Fibroblast of lung (primary cell): ENCODE results near the gene PRG3. TPM values are rescaled to one million over a fixed set of nuclear protein-coding genes. Genes with fewer than 3 reads are reported as not detected.

ENCODE experiments used
- DNase-seq, 2 donors: peaks; one replicate each; pipeline versions ENCODE4 v3.0.0 to v3.0.0-alpha.2; 2010; ENCODE audit warnings: low read depth in 2 of 2
- H2AFZ ChIP-seq: 2 replicates; pipeline ENCODE4 v1.5.1; 2012; ENCODE audit warnings: low read length, control low read depth, inconsistent platforms
- H3K27ac ChIP-seq: 2 replicates; pipeline ENCODE4 v1.5.1; 2011; ENCODE audit warnings: low read length, control low read depth; ENCODE audit not compliant: insufficient read depth
- H3K27me3 ChIP-seq: 2 replicates; pipeline ENCODE4 v1.5.1; 2011; ENCODE audit warnings: mild to moderate bottlenecking, low read length; ENCODE audit not compliant: control insufficient read depth, insufficient read depth
- H3K36me3 ChIP-seq: 2 replicates; pipeline ENCODE4 v1.5.1; 2011; ENCODE audit warnings: low read length; ENCODE audit not compliant: control insufficient read depth, insufficient read depth
- H3K4me1 ChIP-seq: 2 replicates; pipeline ENCODE4 v1.5.1; 2011; ENCODE audit warnings: low read length; ENCODE audit not compliant: control insufficient read depth, insufficient read depth; ENCODE audit errors: extremely low read depth
- H3K4me2 ChIP-seq: 2 replicates; pipeline ENCODE4 v1.5.1; 2011; ENCODE audit warnings: low read length, control low read depth; ENCODE audit not compliant: insufficient read depth; ENCODE audit errors: extremely low read depth
- H3K4me3 ChIP-seq, 4 experiments: fragments of 200-600 bp in 1 of 4; sonication (generic) in 1 of 4; replicated peaks in 1 of 4; 2 replicates each; pipeline ENCODE4 v1.5.1; 2011 to 2016; ENCODE audit warnings: low read length in 4 of 4, low read depth in 3 of 4, mild to moderate bottlenecking in 3 of 4, control low read depth in 2 of 4, inconsistent platforms in 1 of 4, mixed read lengths in 1 of 4; ENCODE audit not compliant: insufficient read depth in 1 of 4; ENCODE audit errors: control extremely low read depth in 1 of 4
- H3K79me2 ChIP-seq: 2 replicates; pipeline ENCODE4 v1.5.1; 2012; ENCODE audit warnings: mild to moderate bottlenecking, low read length, inconsistent platforms; ENCODE audit not compliant: control insufficient read depth, insufficient read depth
- H3K9ac ChIP-seq: 2 replicates; pipeline ENCODE4 v1.5.1; 2011; ENCODE audit warnings: mild to moderate bottlenecking, low read length, control low read depth; ENCODE audit not compliant: insufficient read depth
- H3K9me3 ChIP-seq: 2 replicates; pipeline ENCODE4 v1.5.1; 2012; ENCODE audit warnings: low read depth, low read length; ENCODE audit not compliant: control insufficient read depth, insufficient read depth
- H4K20me1 ChIP-seq: 2 replicates; pipeline ENCODE4 v1.5.1; 2011; ENCODE audit warnings: low read length; ENCODE audit not compliant: control insufficient read depth, insufficient read depth; ENCODE audit errors: extremely low read depth
- EZH2 ChIP-seq: IDR thresholded peaks from 2 replicates; pipeline ENCODE4 v1.5.1; 2012; ENCODE audit warnings: low read length, control low read depth, mild to moderate bottlenecking; ENCODE audit errors: missing control alignments
- polyA plus RNA-seq, 2 donors: library from polyadenylated mRNA; depleted of rRNA in 1 of 2; stranded (reverse) in 1 of 2; unstranded in 1 of 2; fragments of >200 nt; gene quantifications; 2 replicates each; pipeline ENCODE4 v1.2.1, GENCODE V29; 2011 to 2012; ENCODE audit warnings: missing spikeins in 1 of 2
- total RNA-seq: library from RNA; depleted of rRNA; stranded (reverse); fragments of >200 nt; gene quantifications from 2 replicates; pipeline ENCODE4 v1.2.1, GENCODE V29; 2014
- TF ChIP-seq, protein P1 (sequence below), 2 donors: IDR thresholded peaks in 1 of 2; conservative IDR thresholded peaks in 1 of 2; 1 replicate in 1 of 2; 2 replicates in 1 of 2; pipeline ENCODE4 v1.5.1; 2011 to 2012; ENCODE audit warnings: low read length in 2 of 2, control low read depth in 1 of 2, inconsistent platforms in 1 of 2, low read depth in 1 of 2, mild to moderate bottlenecking in 1 of 2

The PRG3 gene
- total and polyA plus RNA-seq, 2 donors (not counting 1 experiment from before 2014, with no cell fraction given) = not detected

DNA sequence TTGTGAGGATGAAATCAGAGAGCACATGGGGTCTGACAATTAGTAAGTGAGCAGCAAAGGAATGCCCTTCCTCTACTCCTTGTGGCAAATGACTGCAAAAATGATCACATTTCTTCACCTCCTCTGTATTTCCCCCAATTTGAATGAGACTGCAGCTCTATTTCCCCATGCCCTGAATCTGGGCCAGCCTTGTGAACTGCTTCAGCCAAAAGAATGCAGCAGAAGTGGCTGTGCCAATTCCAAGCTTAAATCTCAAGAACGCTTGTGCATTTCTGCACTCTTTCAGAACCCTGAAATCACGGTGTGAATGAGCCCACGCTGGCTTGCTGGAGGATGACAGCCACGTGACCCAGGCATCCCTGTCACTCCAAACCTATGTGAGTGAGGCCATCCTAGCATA is 36.1 kb upstream of the PRG3 start:
- Histone ChIP-seq H3K9me3 (no peaks in the 10 kb centered on the region), H3K36me3 (peaks cover 8% of the 10 kb centered on the region), H3K4me1 (no peaks in the 10 kb centered on the region), H3K27me3 (no peaks in the 10 kb centered on the region), H3K79me2 (no peaks in the 10 kb centered on the region), H3K9ac (no peak overlapping the region), H3K27ac (no peak overlapping the region), H3K4me2 (no peak overlapping the region), H3K4me3 (no peak overlapping the region), H2AFZ (no peak overlapping the region), H4K20me1 (no peaks in the 10 kb centered on the region)
- TF ChIP-seq, protein P1, sequence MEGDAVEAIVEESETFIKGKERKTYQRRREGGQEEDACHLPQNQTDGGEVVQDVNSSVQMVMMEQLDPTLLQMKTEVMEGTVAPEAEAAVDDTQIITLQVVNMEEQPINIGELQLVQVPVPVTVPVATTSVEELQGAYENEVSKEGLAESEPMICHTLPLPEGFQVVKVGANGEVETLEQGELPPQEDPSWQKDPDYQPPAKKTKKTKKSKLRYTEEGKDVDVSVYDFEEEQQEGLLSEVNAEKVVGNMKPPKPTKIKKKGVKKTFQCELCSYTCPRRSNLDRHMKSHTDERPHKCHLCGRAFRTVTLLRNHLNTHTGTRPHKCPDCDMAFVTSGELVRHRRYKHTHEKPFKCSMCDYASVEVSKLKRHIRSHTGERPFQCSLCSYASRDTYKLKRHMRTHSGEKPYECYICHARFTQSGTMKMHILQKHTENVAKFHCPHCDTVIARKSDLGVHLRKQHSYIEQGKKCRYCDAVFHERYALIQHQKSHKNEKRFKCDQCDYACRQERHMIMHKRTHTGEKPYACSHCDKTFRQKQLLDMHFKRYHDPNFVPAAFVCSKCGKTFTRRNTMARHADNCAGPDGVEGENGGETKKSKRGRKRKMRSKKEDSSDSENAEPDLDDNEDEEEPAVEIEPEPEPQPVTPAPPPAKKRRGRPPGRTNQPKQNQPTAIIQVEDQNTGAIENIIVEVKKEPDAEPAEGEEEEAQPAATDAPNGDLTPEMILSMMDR (conservative IDR thresholded peaks at IDR 0.05 in 1 of 2, IDR thresholded peaks at IDR 0.05 in 1 of 2; ENCODE audit: low read depth in 1 of 2, low read length in 2 of 2) = no peak
- TF ChIP-seq EZH2 = no peak
- DNase-seq = peak; percentile 61 to 62

DNA sequence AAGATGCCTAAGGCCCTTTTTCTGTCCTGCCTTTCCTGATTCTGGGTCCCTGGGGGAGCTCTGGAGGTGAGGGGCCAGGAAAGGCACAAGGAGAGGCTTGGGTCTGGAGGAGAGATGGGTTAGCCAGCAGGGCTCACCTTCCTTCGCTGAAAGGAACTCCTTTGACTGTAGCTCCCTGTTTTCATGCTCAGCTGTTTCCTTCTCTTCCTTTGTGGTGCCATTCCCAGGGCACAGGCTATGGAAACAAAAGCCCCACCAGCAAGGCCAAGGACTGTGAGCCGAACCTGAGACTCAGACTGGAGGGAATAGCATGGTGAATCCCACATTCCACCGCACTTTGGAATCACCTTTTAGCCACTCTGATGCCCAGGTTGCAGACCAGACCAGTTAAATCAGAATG is 35.5 kb upstream of the PRG3 start:
- H3K4me3 ChIP-seq = no peak overlapping the region
- no peaks in the 10 kb centered on the region for H3K9me3 ChIP-seq
- H4K20me1 ChIP-seq = no peaks in the 10 kb centered on the region
- H3K27ac ChIP-seq = no peak overlapping the region
- H3K4me2 ChIP-seq = no peak overlapping the region
- TF ChIP-seq EZH2 = no peak
- TF ChIP-seq, protein P1 (conservative IDR thresholded peaks at IDR 0.05 in 1 of 2, IDR thresholded peaks at IDR 0.05 in 1 of 2; ENCODE audit: low read depth in 1 of 2, low read length in 2 of 2) = no peak
- no peak overlapping the region for H3K9ac ChIP-seq
- no peaks in the 10 kb centered on the region for H3K4me1 ChIP-seq
- no peaks in the 10 kb centered on the region for H3K27me3 ChIP-seq
- H3K36me3 ChIP-seq = peaks cover 6% of the 10 kb centered on the region
- no peak for DNase-seq
- H2AFZ ChIP-seq = no peak overlapping the region
- H3K79me2 ChIP-seq = no peaks in the 10 kb centered on the region

DNA sequence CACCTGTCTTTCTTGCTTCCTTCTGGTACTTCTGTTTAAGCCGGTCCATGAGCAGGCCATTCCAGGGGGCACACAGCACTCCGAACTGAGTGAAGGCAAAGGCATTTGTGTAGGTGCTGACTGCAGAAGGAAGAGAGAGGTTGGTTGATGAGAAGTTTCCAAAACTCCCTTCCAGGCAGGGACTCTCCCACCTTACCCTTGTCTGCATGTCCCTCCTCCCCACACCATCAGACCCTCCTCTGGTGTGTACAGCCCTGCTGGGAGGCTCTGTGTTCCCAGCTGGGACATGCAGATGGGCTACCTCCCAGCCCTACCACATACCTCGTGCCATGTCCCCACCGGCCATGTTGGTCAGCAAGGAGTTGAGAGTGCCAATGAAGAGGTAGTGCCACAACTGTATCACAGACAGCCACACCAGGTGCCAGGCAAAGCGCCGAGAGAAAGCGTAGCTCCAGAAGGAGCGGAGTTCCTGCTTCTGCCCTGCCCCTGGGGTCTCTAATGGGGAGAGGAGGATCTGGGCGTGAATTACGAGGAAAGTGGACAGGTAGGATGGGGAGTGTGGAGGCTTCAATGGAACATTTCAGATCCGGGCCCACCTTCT is 33.8 kb upstream of the PRG3 start:
- no peak overlapping the region for H3K4me2 ChIP-seq
- no peaks in the 10 kb centered on the region for H3K79me2 ChIP-seq
- H3K4me1 ChIP-seq = peaks cover 2% of the 10 kb centered on the region
- H4K20me1 ChIP-seq = no peaks in the 10 kb centered on the region
- H3K9me3 ChIP-seq = no peaks in the 10 kb centered on the region
- H3K9ac ChIP-seq = no peak overlapping the region
- no peak overlapping the region for H2AFZ ChIP-seq
- no peak for TF ChIP-seq EZH2
- TF ChIP-seq, protein P1 (conservative IDR thresholded peaks at IDR 0.05 in 1 of 2, IDR thresholded peaks at IDR 0.05 in 1 of 2; ENCODE audit: low read depth in 1 of 2, low read length in 2 of 2) = no peak
- no peak for DNase-seq
- H3K36me3 ChIP-seq = peaks cover 6% of the 10 kb centered on the region
- no peak overlapping the region for H3K4me3 ChIP-seq
- H3K27ac ChIP-seq = no peak overlapping the region
- no peaks in the 10 kb centered on the region for H3K27me3 ChIP-seq
